Measurements from ENCODE around the gene SATB1. TPM values are rescaled to one million over a fixed set of nuclear protein-coding genes. Genes with fewer than 3 reads are reported as not detected.
A peak's percentile ranks its signal among the peaks of the same experiment; 100 is the strongest.

Gene SATB1
- total RNA-seq, 2 experiments from 2014 or later = 390 to 393 TPM

- ChIA-PET CTCF (no interaction called here), POLR2A (interaction anchor here (1.2 to 4.3 kb wide), 5 partner anchors 9 to 35 kb away, joined by 3 to 20 read pairs (median 5); partner anchors contain the start of gene SATB1)
- Histone ChIP-seq H3K36me3 (ENCODE audit: insufficient read depth, low read length) (peaks cover 52% of the 10 kb centered on the region), H3K4me1 (ENCODE audit: insufficient read depth, low read length) (peaks cover 20% of the 10 kb centered on the region), H3K27ac (ENCODE audit: low read depth in 1 of 2, low read length in 2 of 2) (peak overlapping the region; percentile 5 to 15), H3K4me3 (ENCODE audit: low read length) (no peak overlapping the region), H3K27me3 (ENCODE audit: control insufficient read depth in 1 of 2, insufficient read depth in 2 of 2, low read length in 2 of 2) (no peaks in the 10 kb centered on the region), H3K9me3 (ENCODE audit: control insufficient read depth in 1 of 2, insufficient read depth in 1 of 2, low read length in 2 of 2) (no peaks in the 10 kb centered on the region)
- no peaks in the 10 kb centered on the region for H3K9me3 Mint-ChIP-seq
- ATAC-seq (ENCODE audit: poor library complexity) (peak; percentile 55), DNase-seq (no peak)
- intact Hi-C loops (cut with DNase I, micrococcal nuclease) = loop anchor here in 1 of 2 experiments (5.0 kb wide), 1 partner anchor 33 kb away; no protein-coding TSS in a partner anchor
- H3K4me1 Mint-ChIP-seq (ENCODE audit: low read depth) = peaks cover 90% of the 10 kb centered on the region
- no peaks in the 10 kb centered on the region for H3K27me3 Mint-ChIP-seq
- peak overlapping the region; percentile 82 for H3K27ac Mint-ChIP-seq
- peaks cover 89% of the 10 kb centered on the region for H3K36me3 Mint-ChIP-seq (ENCODE audit: low read depth)
- H3K4me3 Mint-ChIP-seq = peak overlapping the region; percentile 74
- no peak for TF ChIP-seq CTCF (IDR thresholded peaks at IDR 0.05)
Observed at GRCh38 chr3:18409266-18409665, 15.9 kb downstream of the SATB1 start.

GRCh38 chr3:18405141-18405540 is 20.0 kb downstream of the SATB1 start:
- POLR2A ChIA-PET = interaction anchor here (4.2 to 4.3 kb wide), 2 partner anchors 13 to 40 kb away, joined by 18 to 20 read pairs; no protein-coding TSS in a partner anchor
- CTCF ChIA-PET = interaction anchor here (0.9 to 1.1 kb wide), 5 partner anchors 13 to 39 kb away, joined by 3 to 4 read pairs (median 3); no protein-coding TSS in a partner anchor
- peaks cover 8% of the 10 kb centered on the region for H3K4me1 ChIP-seq (ENCODE audit: insufficient read depth, low read length)

GRCh38 chr3:18403061-18403460 is 22.1 kb downstream of the SATB1 start:
- peak overlapping the region; percentile 82 for H3K27ac Mint-ChIP-seq
- peak overlapping the region; percentile 81 for H3K4me3 Mint-ChIP-seq
- no peak overlapping the region for H3K4me3 ChIP-seq (ENCODE audit: low read length)
- TF ChIP-seq CTCF (IDR thresholded peaks at IDR 0.05) = no peak
- POLR2A ChIA-PET = interaction anchor here (0.6 to 2.6 kb wide), 11 partner anchors 8 to 369 kb away, joined by 3 to 23 read pairs (median 9); partner anchors contain the start of gene SATB1
- no peaks in the 10 kb centered on the region for H3K9me3 ChIP-seq (ENCODE audit: control insufficient read depth in 1 of 2, insufficient read depth in 1 of 2, low read length in 2 of 2)
- peak overlapping the region; percentile 1 to 21 for H3K27ac ChIP-seq (ENCODE audit: low read depth in 1 of 2, low read length in 2 of 2)
- DNase-seq (no peak), ATAC-seq (ENCODE audit: poor library complexity) (no peak)
- peaks cover 100% of the 10 kb centered on the region for H3K36me3 Mint-ChIP-seq (ENCODE audit: low read depth)
- H3K27me3 ChIP-seq (ENCODE audit: control insufficient read depth in 1 of 2, insufficient read depth in 2 of 2, low read length in 2 of 2) = no peaks in the 10 kb centered on the region
- no peaks in the 10 kb centered on the region for H3K27me3 Mint-ChIP-seq
- H3K4me1 Mint-ChIP-seq (ENCODE audit: low read depth) = peaks cover 100% of the 10 kb centered on the region
- peaks cover 9% of the 10 kb centered on the region for H3K4me1 ChIP-seq (ENCODE audit: insufficient read depth, low read length)
- intact Hi-C loops (cut with DNase I, micrococcal nuclease) = loop anchor here in 1 of 2 experiments (2.0 kb wide), 1 partner anchor 14 kb away; no protein-coding TSS in a partner anchor
- no peaks in the 10 kb centered on the region for H3K9me3 Mint-ChIP-seq
- CTCF ChIA-PET = interaction anchor here (1.1 to 2.8 kb wide), 3 partner anchors 10 to 14 kb away, joined by 5 to 15 read pairs (median 6); no protein-coding TSS in a partner anchor
- peaks cover 43% of the 10 kb centered on the region for H3K36me3 ChIP-seq (ENCODE audit: insufficient read depth, low read length)

More at GRCh38 chr3:18405141-18405540, 20.0 kb downstream of the SATB1 start:
- ATAC-seq (ENCODE audit: poor library complexity) = no peak
- no peaks in the 10 kb centered on the region for H3K9me3 Mint-ChIP-seq
- intact Hi-C loops (cut with DNase I, micrococcal nuclease) = loop anchor here in 1 of 2 experiments (5.0 kb wide), 1 partner anchor 37 kb away; no protein-coding TSS in a partner anchor
- peak overlapping the region; percentile 59 for H3K4me3 Mint-ChIP-seq
- peak overlapping the region in 1 of 2 donors; percentile 33 for H3K27ac ChIP-seq (ENCODE audit: low read depth in 1 of 2, low read length in 2 of 2)
- no peak for TF ChIP-seq CTCF (IDR thresholded peaks at IDR 0.05)
- H3K4me3 ChIP-seq (ENCODE audit: low read length) = no peak overlapping the region
- H3K4me1 Mint-ChIP-seq (ENCODE audit: low read depth) = peaks cover 100% of the 10 kb centered on the region
- H3K27me3 ChIP-seq (ENCODE audit: control insufficient read depth in 1 of 2, insufficient read depth in 2 of 2, low read length in 2 of 2) = no peaks in the 10 kb centered on the region
- no peaks in the 10 kb centered on the region for H3K27me3 Mint-ChIP-seq
- peak overlapping the region; percentile 82 for H3K27ac Mint-ChIP-seq
- no peak for DNase-seq
- peaks cover 100% of the 10 kb centered on the region for H3K36me3 Mint-ChIP-seq (ENCODE audit: low read depth)
- H3K36me3 ChIP-seq (ENCODE audit: insufficient read depth, low read length) = peaks cover 36% of the 10 kb centered on the region
- H3K9me3 ChIP-seq (ENCODE audit: control insufficient read depth in 1 of 2, insufficient read depth in 1 of 2, low read length in 2 of 2) = no peaks in the 10 kb centered on the region

Measured in CD4-positive, alpha-beta T cell (primary cell).